NCI-H1092 (cell line): ENCODE measurements around the gene TNMD.
"Not testable (repeated sequence)": the region's sequence is repeated elsewhere in the genome, so short reads cannot be mapped to it uniquely, and the experiment has no call there.

ENCODE experiments used
- DNase-seq: peaks from one replicate; lab custom pipeline; 2025; lab: John Stamatoyannopoulos, UW

The TNMD gene

GRCh38 chrX:100584611-100585010, at the start of gene TNMD:
Gene TNMD (plus strand): TSS chrX:100584936. CDS start chrX:100585019, 83 bp downstream.
- DNase-seq = no peak

DNA sequence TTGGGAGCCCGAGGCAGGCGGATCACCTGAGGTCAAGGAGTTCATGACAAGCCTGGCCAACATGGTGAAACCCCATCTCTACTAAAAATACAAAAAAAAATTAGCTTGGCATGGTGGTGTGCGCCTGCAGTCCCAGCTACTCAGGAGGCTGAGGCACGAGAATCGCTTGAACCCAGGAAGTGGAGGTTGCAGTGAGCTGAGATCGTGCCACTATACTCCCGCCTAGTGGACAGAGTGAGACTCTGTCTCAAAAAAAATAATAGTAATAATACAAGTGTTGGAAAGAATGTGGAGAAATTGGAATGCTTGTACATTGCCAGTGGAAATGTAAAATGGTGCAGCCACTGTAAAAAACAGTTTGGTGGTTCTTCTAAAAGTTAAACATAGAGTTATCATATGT, 19.2 kb upstream of the TNMD start:
- DNase-seq = not testable (repeated sequence)

GRCh38 chrX:100586747-100587146, 2.0 kb downstream of the TNMD start:
- DNase-seq = no peak

GRCh38 chrX:100587861-100588260, 3.1 kb downstream of the TNMD start:
- no peak for DNase-seq

- DNase-seq = no peak
Measured at GRCh38 chrX:100591256-100592051, 6.7 kb downstream of the TNMD start.

GRCh38 chrX:100593126-100593525, 8.4 kb downstream of the TNMD start:
- DNase-seq = no peak

DNA sequence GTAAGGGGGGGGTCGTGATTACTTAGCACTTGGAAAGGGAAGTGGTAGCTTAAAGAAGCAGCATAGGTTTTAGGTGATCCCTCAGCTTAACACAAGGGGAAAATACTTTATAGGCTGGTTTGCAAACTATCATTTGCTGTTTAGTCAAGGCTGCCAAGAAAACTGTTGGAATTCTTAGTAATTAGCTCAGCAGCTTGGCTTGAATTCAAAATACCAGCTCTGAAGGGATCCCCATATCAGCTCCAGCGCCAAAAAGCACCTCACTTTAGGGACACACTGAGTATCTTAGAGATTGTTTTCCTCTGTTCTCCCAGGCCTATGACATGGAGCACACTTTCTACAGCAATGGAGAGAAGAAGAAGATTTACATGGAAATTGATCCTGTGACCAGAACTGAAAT, 8.8 kb downstream of the TNMD start:
- DNase-seq = no peak

GRCh38 chrX:100596601-100597000, 11.9 kb downstream of the TNMD start:
- no peak for DNase-seq

GRCh38 chrX:100599456-100599855, 14.7 kb downstream of the TNMD start:
- no peak for DNase-seq

DNA sequence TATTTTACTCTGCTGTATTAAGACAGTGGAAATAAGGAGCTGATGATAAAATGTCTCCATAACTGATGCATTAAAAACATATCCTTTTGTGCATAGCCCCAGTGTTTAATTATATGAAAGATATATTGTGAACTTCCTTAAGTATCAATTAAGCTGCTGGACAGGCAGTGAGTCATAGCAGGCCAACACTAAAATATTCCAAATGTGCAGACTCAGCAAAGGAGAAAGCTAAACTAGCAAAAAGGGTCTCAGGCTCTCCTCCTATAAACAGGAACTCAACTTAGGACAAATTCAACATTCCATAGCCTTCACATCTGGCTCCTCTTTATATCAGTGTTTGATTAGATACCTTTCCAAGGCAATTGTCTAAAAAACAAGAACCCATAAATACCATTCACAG, 15.6 kb downstream of the TNMD start:
- DNase-seq = no peak

GRCh38 chrX:100600758-100601157, 16.0 kb downstream of the TNMD start:
- no peak for DNase-seq

DNA sequence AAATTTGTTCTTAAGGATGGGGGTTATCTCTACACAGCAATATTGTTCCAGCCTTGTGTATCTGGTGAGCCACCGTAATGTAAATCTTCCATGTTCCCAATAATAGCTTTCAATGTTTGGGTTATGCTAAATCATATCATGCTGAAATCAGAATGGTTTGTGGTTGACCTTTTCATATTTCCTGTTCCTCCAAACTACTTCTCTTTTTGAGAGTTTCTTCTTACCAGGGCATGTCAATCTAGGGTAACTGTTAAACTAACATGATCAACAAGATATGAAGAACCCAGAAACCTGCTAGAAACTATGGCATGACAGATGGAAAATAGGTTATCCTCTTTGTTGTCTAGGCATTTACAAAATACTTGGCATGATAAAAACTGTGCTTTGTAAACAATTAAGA, 22.0 kb downstream of the TNMD start:
- DNase-seq = no peak

DNA sequence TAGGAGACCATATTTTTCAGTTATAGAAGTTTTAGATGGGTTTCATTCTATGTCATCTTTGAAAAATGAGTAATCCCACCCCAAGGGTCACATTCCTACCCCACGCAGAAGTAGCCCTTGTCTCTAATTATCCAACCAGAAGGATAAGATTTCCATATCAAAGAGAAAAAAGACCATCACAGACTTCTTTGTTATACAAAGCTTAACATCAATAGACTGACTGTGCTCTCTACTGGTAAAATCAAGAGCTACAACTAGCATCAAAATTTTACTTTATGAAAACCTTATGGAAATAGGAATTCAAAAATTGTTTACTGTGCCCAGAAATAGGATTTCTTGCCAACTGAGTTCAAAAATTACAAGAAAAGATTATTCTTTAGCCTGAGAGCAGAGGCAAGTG, 24.9 kb downstream of the TNMD start:
- DNase-seq = no peak

DNA sequence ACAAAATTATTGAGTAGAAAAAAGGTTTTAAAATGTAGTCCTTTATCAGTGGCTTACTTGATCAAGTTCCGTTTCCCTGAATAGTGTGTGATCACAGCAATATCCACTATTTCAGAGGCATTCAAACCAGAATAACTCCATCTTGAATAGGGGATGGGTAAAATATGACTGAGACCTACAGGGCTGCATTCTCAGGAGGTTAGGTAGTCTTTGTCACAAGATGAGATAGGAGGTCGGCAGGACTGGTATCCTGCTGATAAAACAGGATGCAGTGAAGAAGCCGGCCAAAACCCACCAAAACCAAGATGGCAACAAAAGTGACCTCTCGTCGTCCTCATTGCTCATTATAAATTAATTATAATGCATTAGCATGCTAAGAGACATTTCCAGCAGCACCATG, 27.2 kb downstream of the TNMD start:
- no peak for DNase-seq

- DNase-seq = no peak
Measured at GRCh38 chrX:100615005-100615404, 30.3 kb downstream of the TNMD start.

DNA sequence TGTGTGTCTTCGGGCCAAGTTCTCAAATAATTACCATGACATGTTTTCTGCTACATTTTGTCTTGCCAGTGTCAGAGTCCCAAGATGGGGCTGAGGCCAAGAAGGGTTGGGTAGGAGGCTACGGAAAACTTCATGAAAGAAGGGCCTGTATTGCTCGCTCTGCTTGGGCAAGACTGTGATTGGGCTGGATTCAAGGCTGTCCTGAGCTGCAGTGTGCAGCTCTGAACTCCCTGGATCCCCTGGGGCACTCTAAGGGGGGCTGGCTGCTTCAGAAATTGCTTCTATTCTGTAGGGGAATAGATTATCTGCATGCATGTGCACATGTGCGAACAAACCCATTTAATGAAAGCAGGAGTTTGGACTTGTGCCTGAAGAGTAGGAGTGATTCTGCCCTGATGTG, 38.3 kb downstream of the TNMD start:
- no peak for DNase-seq

- DNase-seq = no peak
Measured at GRCh38 chrX:100625985-100626491, 41.3 kb downstream of the TNMD start.

- no peak for DNase-seq
Measured at GRCh38 chrX:100635040-100635439, 50.3 kb downstream of the TNMD start.

DNA sequence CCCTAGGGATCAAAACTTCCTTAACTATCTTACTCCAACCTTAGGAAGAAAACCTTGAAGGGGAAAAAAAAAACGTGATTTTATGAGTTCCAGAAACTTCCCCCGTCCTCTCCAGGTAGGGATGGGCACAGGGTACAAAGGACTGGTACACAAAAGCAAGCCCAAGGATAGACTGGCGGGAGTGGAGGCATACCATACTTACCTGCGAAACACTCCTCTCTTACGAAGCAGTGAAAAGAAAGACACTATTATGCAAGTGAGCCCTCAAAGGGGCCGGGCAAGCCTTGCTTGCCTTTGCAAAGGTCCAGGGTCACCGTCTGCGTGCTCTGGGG, 51.2 kb downstream of the TNMD start:
- DNase-seq = no peak

DNA sequence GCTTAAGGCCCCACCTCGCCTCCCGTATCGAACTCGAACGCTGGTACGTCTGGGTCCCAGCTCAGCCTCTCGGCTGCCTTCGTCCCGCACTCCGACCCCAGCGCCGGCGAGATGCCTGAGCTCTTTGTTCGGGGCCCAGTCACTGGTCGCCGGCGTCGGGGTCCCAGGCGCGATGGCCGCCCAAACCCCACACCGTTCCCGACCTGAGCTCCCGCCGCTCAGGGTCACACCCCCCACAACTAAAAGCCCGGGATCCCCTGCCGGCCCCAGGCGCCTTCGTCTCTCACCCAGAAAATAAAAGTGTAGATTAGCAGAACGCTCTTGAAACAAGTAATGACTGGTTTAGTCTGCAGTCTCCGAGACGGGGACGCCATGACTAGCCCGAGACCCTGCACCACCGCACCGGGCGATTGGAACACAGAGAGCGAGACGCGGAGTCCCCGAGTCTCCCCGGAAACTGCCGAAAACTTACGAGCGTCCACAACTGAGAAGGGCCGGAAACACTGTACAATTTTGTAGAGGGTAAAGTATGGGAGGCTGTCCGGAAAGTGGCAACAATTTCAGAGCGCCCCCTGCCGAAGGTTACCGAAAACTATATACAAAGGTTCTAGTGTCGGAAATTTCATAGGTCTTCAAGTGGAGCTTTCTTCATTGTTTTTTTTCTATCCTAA, 51.7 kb downstream of the TNMD start, which contains the start of gene TSPAN6:
Gene TSPAN6, minus strand, starts transcription at position 486 of the 671 bp plus-strand sequence. Its CDS starts 112 bp downstream, at position 374.
- peak; percentile 90 for DNase-seq

DNA sequence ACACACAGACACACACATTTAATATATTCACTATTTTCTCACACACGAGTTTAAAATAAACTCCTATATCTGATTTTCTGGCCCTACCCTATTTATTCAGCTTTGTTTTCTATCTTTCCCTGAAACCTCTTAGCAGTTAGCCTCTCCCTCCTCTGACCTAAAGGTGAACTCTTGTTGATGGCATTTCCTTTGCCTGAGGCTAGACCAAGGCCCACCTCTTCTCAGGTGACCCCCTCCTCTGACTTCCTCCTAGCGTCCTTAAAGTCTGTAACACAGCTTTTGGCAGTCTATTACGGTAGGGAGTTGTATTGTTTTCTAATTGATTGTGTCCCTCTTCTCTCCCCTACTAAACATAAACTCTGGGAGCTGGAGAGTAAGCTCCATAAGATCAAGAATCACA, 57.6 kb downstream of the TNMD start:
- DNase-seq = no peak

GRCh38 chrX:100643212-100643611, 58.5 kb downstream of the TNMD start:
- DNase-seq = no peak
